ENCODE results near the gene FAM117A. TPM values are rescaled to one million over a fixed set of nuclear protein-coding genes. Genes with fewer than 3 reads are reported as not detected.

The FAM117A gene
- total RNA-seq, 3 donors from 2014 or later = 8.0 to 11.6 (median 9.8) TPM

DNA sequence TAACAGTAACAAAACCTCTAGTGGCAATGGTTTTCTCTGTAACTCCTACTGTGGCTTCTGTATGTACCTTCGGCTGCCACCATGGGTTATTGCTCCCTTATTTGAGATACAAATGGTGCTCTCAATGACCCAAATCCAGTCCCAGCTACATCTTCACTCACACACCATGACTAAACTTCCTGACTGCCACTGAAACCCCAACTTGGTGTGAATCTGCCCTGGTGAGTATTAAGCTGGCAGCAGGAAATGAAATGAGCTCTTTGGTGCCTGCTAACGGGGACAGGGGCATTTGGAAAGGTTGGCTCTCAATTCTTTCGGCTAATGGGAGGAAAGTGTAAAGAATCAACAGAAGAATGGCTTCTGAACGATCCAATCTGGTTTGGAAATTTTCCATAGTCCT, 48.7 kb downstream of the FAM117A start:
- Histone ChIP-seq H3K9me3 (no peaks in the 10 kb centered on the region), H3K4me3 (no peak overlapping the region), H3K36me3 (no peaks in the 10 kb centered on the region), H3K27me3 (no peaks in the 10 kb centered on the region), H3K4me1 (no peaks in the 10 kb centered on the region), H3K27ac (no peak overlapping the region)
- TF ChIP-seq, protein P1, sequence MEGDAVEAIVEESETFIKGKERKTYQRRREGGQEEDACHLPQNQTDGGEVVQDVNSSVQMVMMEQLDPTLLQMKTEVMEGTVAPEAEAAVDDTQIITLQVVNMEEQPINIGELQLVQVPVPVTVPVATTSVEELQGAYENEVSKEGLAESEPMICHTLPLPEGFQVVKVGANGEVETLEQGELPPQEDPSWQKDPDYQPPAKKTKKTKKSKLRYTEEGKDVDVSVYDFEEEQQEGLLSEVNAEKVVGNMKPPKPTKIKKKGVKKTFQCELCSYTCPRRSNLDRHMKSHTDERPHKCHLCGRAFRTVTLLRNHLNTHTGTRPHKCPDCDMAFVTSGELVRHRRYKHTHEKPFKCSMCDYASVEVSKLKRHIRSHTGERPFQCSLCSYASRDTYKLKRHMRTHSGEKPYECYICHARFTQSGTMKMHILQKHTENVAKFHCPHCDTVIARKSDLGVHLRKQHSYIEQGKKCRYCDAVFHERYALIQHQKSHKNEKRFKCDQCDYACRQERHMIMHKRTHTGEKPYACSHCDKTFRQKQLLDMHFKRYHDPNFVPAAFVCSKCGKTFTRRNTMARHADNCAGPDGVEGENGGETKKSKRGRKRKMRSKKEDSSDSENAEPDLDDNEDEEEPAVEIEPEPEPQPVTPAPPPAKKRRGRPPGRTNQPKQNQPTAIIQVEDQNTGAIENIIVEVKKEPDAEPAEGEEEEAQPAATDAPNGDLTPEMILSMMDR (IDR thresholded peaks at IDR 0.05) = no peak
- no peak for TF ChIP-seq POLR2A (IDR thresholded peaks at IDR 0.05)
- TF ChIP-seq POLR2AphosphoS5 (IDR thresholded peaks at IDR 0.05) = no peak
- intact Hi-C loops (cut with DNase I; ENCODE audit: low total_unique reads) = loop anchor here (5.0 kb wide), 1 partner anchor 62 kb away; no protein-coding TSS in a partner anchor
- DNase-seq (ENCODE audit: low spot score in 2 of 2) = no peak

DNA sequence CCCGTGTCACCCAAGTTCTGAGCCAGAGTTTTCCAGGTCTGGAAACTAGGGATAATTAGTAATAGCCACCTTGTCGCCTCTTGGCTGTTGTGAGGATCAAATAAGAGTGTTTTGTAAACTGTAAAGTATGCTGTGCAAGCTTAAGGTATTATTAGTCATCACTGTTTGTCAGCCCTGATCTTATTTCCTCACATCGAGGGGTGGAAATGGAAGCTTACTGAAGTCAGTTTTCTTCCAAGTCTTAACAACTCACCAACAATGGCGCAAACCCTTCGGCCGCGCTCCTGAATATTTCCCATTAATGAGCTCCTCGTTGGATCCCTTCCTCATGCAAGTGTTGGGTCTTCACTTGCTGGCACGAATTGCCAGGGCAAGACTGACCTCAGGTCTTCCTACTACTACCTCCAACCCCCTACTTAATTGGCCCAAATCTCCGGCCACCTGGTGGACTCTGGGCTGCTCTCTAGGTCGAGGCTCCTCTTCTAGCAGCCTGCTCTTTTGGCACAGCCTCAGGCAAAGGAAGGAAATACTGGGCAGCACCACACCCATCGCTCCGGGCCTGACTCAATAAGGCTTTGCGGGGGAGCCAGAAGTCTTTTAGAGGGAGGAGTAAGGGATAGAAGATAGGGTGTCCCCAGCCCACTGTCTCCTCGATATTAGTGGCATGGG, 55.3 kb downstream of the FAM117A start:
- no peak for TF ChIP-seq POLR2A (IDR thresholded peaks at IDR 0.05)
- no peak for TF ChIP-seq POLR2AphosphoS5 (IDR thresholded peaks at IDR 0.05)
- TF ChIP-seq, protein P1 (IDR thresholded peaks at IDR 0.05) = no peak
- H3K4me1 ChIP-seq = peaks cover 0 to 10% of the 10 kb centered on the region in 2 donors
- peak overlapping the region; percentile 78 to 97 (median 95) for H3K4me3 ChIP-seq
- no peaks in the 10 kb centered on the region for H3K9me3 ChIP-seq
- intact Hi-C loops (cut with DNase I; ENCODE audit: low total_unique reads) = loop anchor here (10.0 kb wide), 1 partner anchor 146 kb away; no protein-coding TSS in a partner anchor
- H3K27me3 ChIP-seq = no peaks in the 10 kb centered on the region
- DNase-seq (ENCODE audit: low spot score in 2 of 2) = no peak
- H3K27ac ChIP-seq = peak overlapping the region; percentile 93 to 96
- no peaks in the 10 kb centered on the region for H3K36me3 ChIP-seq

DNA sequence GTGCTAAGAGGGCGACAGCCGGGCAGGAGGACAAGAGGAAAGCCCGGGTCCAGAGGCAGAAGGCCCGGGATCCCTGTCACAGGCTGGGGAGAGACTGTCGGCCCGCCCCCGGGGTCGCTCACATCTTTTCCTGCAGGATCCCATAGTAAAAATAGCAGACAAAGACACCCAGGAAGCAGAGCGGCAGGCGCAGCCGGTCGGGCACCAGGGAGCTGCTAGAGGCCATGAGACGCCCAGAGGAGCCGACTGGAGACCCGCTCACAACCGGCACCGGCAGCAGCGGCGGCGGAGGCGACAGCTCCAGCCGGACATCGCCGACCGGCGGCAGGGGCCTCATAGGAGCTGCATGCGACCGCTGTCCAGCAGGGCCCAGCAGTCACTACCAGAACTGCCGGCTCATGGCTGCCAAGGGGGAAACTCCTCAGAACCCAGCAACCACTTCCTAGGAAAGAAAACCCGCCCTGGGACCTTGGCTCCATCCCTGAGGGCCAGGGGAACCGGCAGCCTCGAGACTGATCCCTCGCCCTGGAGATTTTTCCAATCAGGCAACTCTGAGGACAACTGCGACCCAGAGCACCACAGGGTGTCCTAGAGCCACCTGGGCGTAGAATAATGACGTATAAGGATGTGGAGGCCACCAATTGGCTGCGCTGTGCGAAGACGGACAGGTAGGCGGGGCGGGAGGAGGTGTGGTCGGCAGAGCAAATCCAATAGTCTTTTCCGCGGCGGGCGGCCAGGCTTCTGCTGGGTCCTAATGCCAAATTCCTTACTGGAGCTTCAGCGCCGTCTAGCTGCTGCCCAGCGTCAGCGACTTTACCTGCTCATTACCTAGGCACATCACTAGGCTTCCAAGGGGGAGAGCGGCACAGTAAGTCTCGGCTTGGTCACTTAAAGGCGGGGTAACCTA, 56.1 kb downstream of the FAM117A start, which contains the start of gene SLC35B1:
Gene SLC35B1, minus strand, starts transcription at position 357 of the 907 bp plus-strand sequence. Its CDS starts 131 bp downstream, at position 226.
- Histone ChIP-seq H3K4me3 (peak within 1 kb of the TSS; percentile 78 to 97 (median 95)), H3K27ac (peak within 1 kb of the TSS; percentile 93 to 96), H3K4me1 (peaks cover 0 to 10% of the 10 kb centered on the region in 2 donors), H3K36me3 (no peaks in the 10 kb centered on the region), H3K9me3 (no peaks in the 10 kb centered on the region), H3K27me3 (no peaks in the 10 kb centered on the region)
- DNase-seq (ENCODE audit: low spot score in 2 of 2) = peak; percentile 98
- TF ChIP-seq POLR2AphosphoS5 (IDR thresholded peaks at IDR 0.05) = peak; percentile 81 to 90 (median 84)
- TF ChIP-seq, protein P1 (IDR thresholded peaks at IDR 0.05) = peak; percentile 39 to 46 (median 44)
- TF ChIP-seq POLR2A (IDR thresholded peaks at IDR 0.05) = peak; percentile 30
- intact Hi-C loops (cut with DNase I; ENCODE audit: low total_unique reads) = loop anchor here (10.0 kb wide), 1 partner anchor 147 kb away; no protein-coding TSS in a partner anchor

DNA sequence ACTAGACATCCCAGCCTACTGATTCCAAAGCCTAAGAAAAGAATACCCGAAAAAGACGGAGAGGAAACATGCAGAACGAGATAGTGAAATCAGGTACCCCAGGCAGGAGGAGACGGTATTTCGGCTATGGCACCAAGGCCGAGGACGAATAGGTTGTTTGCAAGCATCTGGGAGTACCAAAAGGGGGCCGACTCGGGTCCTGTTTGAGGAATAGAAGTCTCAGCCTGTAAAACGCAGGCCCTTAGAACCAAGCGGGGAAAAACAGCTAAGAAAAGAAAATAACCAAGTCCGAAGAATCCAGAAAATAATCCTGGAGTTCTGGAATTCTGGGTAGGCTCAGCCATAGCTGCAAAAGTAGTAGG, 56.7 kb downstream of the FAM117A start:
- intact Hi-C loops (cut with DNase I; ENCODE audit: low total_unique reads) = loop anchor here (10.0 kb wide), 1 partner anchor 148 kb away; no protein-coding TSS in a partner anchor
- H3K27me3 ChIP-seq = no peaks in the 10 kb centered on the region
- no peak for DNase-seq (ENCODE audit: low spot score in 2 of 2)
- H3K4me1 ChIP-seq = peaks cover 0 to 10% of the 10 kb centered on the region in 2 donors
- H3K9me3 ChIP-seq = no peaks in the 10 kb centered on the region
- peak overlapping the region; percentile 78 to 97 (median 95) for H3K4me3 ChIP-seq
- TF ChIP-seq POLR2AphosphoS5 (IDR thresholded peaks at IDR 0.05) (no peak), POLR2A (IDR thresholded peaks at IDR 0.05) (no peak)
- TF ChIP-seq, protein P1 (IDR thresholded peaks at IDR 0.05) = no peak
- H3K27ac ChIP-seq = peak overlapping the region; percentile 93 to 96
- no peaks in the 10 kb centered on the region for H3K36me3 ChIP-seq
